ENCODE results near the gene CISD3. TPM values are rescaled to one million over a fixed set of nuclear protein-coding genes. Genes with fewer than 3 reads are reported as not detected.

The CISD3 gene, protein sequence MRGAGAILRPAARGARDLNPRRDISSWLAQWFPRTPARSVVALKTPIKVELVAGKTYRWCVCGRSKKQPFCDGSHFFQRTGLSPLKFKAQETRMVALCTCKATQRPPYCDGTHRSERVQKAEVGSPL
- total RNA-seq, result 10 to 100 TPM; 91.6 to 99.8 TPM
- long read RNA-seq, transcript CISD3-206 (3 exons, 2,326 nt), result minor isoform, 31 of 129 reads
- long read RNA-seq, transcript CISD3-204 (4 exons, 2,074 nt), result major isoform, 80 of 129 reads
- long read RNA-seq, partial matches to known transcripts, result 11 of 129 reads
- long read RNA-seq, other reads (novel, unspliced or antisense), result 3 of 129 reads

DNA sequence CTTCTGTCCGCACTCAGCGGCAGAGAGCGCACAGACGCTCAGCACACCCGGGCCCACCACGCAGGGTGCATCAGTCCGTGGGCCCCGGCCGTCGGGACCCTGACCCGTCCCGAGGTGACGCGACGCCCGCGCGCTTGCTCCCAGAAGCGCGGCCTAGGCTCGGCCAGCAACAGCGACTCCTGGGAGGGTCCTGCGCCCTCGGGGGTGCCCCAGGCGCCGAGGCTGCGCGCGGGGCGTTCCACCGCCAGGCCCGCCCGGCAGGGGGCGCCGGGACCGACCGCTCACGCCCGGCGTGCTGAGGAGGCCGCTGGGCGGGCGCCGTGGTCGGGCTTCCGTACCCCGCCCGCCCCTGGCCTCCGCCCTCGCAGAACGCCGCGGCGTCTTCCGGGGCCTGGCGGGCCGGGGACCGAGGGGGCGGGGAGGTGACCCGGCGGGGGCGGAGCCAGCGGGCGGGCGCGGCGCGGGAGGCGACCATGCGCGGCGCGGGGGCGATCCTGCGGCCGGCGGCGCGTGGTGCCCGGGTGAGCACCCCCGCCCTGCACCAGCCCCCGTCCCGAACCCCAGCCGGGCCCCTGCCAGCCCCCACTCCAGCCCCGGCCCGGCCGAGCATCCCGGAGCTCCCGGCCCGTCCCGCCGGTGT, at the start of gene CISD3:
CISD3 (plus strand) TSS at position 456 of the 640 bp plus-strand sequence; CDS start at position 474, 18 bp downstream.
- peak; percentile 62 for ATAC-seq
- peak; percentile 85 to 91 for DNase-seq
- intact Hi-C loops (cut with DNase I, micrococcal nuclease), result loop anchor here in 1 of 2 donors (5.0 kb wide), 1 partner anchor 53 kb away; no protein-coding TSS in a partner anchor

DNA sequence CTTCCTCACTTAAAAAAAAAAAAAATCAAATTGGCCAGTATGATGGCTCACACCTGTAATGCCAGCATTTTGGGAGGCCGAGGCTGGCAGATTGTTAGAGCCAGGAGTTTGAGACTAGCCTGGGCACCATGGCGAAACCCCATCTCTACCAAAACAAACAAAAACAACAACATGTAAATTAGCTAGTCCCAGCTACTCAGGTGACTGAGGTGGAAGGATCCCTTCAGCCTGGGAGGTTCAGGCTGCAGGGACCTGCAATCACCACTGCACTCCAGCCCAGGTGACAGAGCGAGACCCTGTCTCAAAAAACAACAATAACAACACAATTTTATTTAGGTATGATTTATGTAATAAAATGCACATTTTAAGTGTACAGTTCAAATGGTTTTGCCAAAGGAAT, 49.0 kb upstream of the CISD3 start:
- intact Hi-C loops (cut with DNase I, micrococcal nuclease), result no loop called here
- ATAC-seq (no peak), DNase-seq (no peak)

DNA sequence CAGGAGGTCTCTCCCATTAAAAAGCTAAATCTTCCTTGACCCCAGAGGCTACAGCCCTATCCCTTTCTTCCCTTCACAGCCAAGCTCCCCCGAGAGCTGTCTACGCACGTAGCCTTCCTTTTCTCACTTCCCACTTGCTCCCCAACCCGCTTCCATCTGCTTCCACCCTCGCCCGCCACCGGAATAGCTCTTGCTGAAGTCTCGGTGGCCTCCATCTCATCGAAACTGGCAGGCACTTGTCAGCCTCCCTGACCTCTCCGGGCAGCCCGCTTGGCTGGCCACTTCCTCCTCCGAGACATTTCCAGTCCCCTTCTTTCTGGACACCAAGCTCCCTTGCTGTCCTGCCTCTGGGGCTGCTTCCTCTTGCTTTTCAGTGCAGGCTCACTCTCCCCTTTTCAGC, 44.6 kb upstream of the CISD3 start:
- no peak for ATAC-seq
- DNase-seq, result no peak
- intact Hi-C loops (cut with DNase I, micrococcal nuclease), result no loop called here

DNA sequence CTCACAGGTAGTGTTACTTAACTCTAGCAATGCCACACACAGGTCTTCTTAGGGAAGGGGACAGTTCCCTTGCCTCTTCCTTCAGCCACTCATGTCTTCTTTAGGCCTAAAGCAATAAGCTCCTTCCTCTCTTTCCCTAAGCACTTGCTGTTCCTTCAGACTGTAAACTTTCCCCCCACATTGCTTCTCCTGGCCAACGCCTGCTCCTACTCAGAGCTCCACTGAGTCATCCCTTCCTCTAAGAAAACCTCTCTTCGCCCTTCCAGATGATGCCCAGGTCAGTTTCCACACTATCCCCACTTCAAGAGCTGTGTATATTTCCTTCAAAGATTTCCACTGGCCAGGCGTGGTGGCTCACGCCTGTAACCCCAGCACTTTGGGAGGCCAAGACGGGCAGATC, 42.9 kb upstream of the CISD3 start:
- no peak for DNase-seq
- intact Hi-C loops (cut with DNase I, micrococcal nuclease), result no loop called here
- no peak for ATAC-seq

DNA sequence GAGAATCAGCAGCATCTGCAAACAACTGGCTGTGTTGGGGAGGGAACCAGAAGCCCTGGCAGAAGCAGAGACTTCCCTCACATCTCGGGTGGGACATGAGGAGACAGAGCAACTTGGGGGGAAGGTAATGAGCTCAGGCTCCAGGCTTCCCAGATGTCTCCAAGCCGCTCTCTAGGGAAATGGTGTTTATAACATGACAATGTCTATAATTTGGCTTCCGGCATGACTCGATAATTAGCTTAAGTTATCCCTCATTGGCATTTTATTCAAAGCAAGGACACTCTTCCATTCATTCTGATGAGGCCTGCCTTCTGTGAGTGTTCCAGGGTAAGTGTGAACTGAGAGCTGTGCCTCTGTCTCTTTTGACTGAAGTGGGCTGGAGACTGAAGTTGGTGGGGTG, 39.8 kb upstream of the CISD3 start:
- ATAC-seq, result no peak
- no peak for DNase-seq
- intact Hi-C loops (cut with DNase I, micrococcal nuclease), result no loop called here

DNA sequence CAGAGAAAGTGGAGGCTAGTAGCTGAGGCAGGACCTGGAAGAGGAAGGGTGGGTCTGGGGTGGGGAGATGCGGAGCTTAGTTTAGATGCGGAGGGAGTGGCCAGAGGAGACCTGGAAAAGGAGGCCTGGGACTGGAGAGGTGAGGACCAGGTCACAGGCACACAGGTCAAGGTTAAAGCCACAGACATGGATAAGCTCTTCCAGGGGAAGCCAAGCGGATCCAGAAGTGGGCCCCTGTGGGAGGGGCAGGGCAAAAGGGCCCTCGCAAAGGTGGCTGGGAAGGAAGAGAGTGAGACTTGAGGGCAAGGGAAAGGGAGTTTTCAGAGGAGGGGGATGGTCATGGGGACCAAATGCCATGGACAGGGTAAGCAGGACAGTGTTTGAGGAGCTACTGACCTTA, 39.0 kb upstream of the CISD3 start:
- no peak for ATAC-seq
- intact Hi-C loops (cut with DNase I, micrococcal nuclease), result no loop called here
- DNase-seq, result no peak

DNA sequence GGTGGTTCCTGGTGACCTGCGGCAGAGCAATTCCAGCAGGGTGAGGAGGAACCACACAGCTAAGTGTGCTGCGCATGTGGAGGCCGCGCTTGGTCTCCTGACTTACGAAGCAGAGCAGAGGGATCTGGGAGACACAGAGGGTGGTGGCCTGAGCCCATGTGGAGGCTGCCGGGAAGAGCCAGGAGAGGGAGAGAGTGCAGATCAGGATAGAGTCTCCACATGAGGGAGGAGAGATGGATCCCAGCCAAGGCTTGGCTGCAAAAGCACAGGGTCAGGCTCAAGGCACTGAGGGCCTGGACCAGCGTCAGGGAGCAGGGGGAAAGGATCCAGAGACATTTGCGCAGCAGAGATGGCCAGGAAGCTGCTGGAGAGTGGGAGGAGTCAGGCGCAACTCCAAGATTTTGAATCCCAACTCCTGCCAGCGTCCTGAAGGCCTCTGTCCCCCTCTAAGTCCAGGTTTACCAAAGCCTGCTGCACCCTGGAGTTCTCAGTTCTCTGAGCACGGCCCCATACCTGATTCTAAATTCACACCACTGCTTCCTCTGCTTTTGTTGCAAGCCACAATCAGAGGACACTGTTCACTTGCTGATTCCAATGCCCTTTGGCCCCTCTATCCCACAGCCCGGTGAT, 36.3 kb upstream of the CISD3 start:
- ATAC-seq (peak; percentile 67), DNase-seq (peak; percentile 65 to 91)
- intact Hi-C loops (cut with DNase I, micrococcal nuclease), result no loop called here

DNA sequence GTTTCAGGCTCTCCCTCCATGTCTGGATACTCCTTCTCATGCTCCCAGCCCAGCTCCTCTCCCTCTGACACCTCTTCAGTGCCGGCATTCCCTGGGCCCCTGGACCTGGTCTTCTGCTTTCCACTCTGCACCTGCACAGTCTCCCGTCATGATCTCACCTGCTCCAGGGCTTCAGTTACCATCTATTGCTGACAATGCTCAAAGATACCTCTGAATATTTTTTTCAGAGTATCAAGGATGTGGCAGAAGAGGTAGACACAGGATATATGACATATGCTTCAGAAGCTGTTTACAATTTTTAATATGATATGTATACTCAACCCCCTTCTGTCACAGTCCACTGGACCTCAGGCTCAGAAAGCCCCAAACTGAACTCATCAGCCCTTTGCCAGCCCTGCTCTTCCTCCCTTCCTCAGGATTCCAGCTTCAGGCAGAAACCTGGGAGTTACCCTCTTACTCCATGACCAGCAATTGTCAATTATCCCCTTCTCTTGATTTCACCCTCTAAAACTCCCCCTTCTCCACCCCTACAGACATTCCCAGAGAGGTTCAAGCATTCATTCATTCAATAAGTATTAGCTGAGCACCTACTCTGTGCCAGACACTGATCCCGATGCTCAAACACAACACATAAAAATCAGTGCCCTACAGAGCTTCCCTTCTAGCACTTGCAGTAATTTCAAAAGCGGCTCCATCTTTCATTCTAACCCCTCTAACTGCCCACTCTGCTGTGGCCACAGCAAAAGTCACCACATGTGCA, 32.9 kb upstream of the CISD3 start:
- DNase-seq (no peak), ATAC-seq (no peak)
- intact Hi-C loops (cut with DNase I, micrococcal nuclease), result no loop called here

DNA sequence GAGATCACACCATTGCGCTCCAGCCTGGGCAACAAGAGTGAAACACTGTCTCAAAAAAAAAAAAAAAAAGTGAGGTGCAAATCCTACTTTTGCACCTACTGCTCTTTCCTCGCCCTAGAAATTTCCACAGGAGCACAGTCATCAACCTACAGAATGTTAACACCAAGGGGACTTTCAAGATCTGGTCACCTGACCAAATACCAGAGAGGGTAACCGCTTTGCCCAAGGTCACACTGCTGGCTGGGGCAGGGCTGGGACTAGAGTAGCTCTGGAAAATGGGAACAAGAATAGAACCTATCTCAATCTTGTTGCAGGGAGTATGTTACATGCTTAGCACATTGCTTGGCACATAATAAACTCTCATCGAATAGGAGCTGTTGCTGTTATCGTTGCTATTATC, 31.4 kb upstream of the CISD3 start:
- DNase-seq, result no peak

DNA sequence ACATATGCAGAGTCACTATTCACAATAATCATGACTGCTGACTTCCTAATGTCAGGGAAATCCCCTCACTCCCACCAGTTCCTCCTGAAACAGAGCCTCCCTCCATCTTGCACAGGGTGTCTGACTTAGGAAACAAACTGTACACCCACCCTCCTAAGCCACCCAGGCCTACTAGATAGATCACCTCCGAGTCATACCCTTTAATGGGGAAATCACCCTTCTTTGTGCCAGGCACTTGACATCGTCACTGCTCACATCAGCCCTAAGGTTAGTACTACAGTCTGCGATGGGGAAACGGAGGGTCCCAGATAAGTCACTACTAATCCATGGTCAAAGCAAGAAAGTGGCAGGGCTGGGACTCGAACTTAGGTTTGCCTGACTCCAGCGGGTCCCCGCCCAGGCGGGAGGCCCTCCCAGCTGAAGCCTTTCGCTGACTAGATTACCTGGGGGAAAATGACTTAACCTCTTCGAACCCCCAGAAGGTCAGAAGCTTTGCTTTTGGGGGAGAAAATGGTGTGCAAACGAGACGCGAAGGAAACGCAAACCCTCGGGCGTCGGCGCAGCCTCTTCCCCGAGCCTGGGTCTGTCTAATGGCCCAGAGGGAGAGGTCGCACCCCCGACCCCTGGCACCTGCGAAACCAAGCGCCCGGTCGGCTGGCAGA, 28.5 kb upstream of the CISD3 start:
- intact Hi-C loops (cut with DNase I, micrococcal nuclease), result no loop called here
- ATAC-seq, result no peak
- peak in 1 of 2 donors; percentile 65 for DNase-seq

More for the DNA sequence above, 31.4 kb upstream of the CISD3 start:
- intact Hi-C loops (cut with DNase I, micrococcal nuclease), result no loop called here
- no peak for ATAC-seq

DNA sequence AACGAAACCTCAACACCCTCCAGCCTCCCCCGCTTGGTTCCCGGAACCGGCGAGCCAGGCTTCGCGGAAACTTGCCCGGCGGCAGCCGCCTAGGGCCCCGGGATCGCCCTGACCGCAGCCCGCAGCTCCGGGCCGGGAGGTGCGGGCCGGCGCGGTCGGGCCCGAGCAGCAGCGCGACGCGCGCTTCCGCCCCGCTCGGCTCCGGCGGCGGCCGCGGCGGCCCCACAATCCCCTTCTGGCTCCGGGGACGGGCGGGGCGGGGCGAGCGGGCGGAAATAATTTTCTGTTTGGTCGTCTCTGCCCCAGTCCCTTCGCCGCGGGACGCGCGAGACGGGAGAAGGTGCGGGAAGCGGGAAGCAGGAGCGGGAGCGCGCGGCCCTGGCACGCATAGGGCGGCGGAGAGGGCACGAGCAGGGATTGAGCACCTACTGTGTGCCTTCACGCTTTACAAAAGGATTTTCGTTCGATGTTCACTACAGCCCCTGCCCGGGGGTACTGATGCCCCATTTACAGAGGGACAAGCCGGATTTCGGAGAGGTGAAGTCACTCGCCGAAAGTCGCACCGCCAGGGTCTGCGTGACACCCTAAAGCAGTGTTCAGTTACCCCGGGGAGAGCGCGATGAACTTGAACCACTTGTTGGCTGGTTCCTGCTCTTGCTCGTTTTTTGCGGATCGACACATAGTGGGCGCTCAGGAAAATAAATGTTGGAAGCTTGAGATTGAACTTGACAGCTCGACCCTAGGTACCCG, 27.8 kb upstream of the CISD3 start:
- ATAC-seq, result peak; percentile 58
- DNase-seq, result peak; percentile 88 to 92

DNA sequence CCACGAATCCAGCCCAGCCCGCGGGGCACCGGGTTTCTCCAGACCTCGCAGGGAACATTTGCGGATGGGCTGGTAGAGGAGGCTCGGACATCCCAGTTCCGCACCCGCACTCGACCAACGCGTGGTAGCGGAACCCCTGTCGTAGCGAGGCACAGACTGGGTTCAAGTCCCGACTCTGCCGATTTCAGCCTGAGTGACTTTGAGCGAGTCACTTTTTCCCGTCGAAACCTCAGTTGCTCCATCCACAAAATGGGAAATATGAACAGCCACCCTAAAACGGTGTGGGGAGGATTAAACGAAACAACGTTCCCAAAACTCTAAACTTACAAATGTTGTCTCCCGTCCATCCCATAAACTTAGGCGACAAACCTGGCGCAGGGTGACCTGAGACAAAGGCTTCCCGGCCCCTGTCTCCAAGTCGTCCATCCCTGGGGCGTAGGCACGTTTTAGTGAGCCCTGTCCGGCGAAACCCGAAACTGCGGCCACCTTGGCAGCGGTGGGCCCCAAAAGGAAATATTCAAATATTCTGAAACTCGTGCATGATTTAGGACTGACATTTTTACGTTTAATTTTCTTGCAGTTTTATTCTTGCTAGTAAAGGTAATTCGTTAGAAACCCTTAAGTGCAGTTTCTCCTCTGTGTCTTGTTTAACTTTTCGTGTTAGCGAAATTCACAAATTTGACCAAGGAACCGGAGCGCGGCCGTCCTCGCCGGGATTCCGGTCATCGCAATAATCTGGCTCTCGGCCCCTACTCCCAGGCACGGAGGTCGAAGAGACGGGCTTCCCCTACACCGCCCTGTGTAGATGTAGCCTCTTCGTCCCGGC, 27.0 kb upstream of the CISD3 start:
- DNase-seq (peak in 1 of 2 donors; percentile 62), ATAC-seq (no peak)
- intact Hi-C loops (cut with DNase I, micrococcal nuclease), result no loop called here

More for the DNA sequence above, 27.8 kb upstream of the CISD3 start:
- intact Hi-C loops (cut with DNase I, micrococcal nuclease), result no loop called here

DNA sequence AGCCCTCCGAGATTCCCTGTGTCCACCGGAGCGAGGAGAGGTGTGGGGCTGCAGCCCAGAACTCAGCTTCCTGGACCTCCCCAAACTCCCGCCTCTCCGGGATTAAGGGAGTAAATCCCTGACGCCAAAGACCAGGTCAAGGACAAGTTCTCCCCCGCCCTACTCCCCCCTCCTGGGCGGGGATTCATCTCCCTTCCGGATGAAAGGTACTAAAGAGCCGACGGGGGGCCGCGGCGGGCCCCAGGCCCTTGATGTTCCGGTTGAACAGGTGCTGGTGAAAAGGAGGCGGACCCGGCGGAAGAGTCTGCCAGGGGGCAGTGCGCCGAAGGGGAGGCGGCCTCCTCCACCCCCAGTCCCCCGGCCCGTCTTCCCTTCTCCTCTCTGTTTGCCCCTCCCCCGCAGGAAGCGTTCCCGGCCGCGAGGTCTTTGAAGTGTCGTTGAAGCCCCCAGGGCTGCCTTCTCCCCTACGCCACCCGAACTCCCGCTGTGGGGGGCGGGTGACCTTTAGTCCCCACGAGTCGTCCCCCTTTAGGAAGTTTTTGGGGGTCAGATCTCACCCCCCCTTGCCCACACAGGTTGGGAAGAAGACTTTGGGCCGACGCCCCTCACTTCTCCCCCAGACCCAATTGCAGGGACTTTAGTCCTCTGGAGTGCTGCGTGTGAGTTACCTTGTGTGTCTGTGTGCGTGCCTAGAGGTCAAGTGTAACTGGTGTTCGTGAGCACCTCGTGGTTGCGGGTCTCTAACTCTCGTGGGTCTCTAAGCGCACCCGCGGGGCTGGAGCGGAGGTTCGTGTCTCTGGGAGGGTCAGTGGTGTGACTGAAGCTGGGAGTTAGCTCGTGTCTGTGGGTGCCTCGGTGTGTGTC, 26.2 kb upstream of the CISD3 start:
- DNase-seq (peak; percentile 92 to 94), ATAC-seq (peak; percentile 59)
- intact Hi-C loops (cut with DNase I, micrococcal nuclease), result no loop called here

DNA sequence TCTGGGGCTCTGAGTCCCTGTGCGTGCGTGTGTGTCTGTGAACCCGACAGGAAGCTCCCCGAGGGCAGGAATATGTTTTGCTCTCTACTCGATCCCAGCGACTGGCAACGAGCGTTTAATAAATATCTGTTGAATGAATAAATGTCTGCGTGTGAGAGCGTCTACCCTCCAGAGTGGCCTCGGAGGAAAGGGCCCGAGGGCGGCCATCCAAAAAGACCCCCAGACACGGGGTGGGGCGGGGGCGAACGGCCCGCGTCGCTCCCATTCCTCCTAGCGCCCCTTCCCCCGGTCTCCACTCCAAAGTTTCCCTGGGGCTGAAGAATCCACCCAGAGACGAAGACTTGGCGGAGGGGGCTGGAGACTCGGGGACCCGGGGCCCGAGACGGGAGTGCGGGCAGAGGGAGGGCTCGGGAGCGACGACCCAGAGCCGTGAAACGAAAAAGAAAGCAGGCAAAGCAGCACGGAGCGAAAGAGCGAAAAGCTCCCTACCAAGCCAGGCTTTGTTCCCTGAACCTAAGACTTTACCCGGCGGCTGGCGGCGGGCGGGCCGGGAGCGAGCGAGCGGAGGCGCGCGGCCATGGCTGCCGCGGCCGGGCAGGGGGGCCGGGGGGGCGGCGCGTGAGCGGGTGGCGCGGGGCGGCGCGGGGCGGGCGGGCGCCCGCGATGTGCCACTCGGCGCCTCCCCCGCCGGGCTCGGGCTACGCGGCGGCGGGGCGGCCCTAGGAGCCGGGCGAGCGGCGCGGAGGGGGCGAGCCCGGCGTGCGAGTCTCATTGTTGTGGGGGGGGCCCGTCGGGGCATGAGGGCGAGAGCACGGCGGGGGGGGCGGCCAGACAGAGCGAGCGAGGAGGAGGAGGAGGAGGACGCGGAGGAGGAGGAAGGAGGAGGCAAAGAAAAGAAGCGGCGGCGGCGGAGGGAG, 25.3 kb upstream of the CISD3 start, which contains the start of gene MLLT6:
MLLT6 (plus strand) TSS at position 668 of the 917 bp plus-strand sequence. CDS start 360 bp downstream, outside the sequence.
- DNase-seq, result peak; percentile 80 to 84
- peak; percentile 42 for ATAC-seq
- intact Hi-C loops (cut with DNase I, micrococcal nuclease), result no loop called here

DNA sequence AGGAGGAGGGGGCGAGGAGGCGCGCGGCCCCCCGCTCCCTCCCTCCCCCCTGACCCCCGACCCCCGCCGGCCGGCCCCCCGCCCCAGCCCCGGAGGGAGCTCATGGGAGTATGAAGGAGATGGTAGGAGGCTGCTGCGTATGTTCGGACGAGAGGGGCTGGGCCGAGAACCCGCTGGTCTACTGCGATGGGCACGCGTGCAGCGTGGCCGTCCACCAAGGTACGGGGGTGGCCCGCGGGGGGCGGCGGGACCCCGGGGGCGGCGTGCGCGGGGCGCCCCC, 24.7 kb upstream of the CISD3 start:
- DNase-seq, result peak in 1 of 2 donors; percentile 66
- intact Hi-C loops (cut with DNase I, micrococcal nuclease), result no loop called here
- ATAC-seq, result no peak

All from left colon (tissue), 2 donors.